ENCODE results near the gene FGFBP3. TPM values are rescaled to one million over a fixed set of nuclear protein-coding genes. Genes with fewer than 3 reads are reported as not detected.

Gene FGFBP3
- total and polyA plus RNA-seq, 2 of the 13 experiments (the other 11 are each of a cell fraction or from before 2014, with no cell fraction given), result 0.50 to 2.0 TPM

GRCh38 chr10:91908337-91909116 is 759 bp downstream of the FGFBP3 start (continued):
- TF ChIP-seq HNRNPL (IDR thresholded peaks at IDR 0.05; ENCODE audit: low read depth, low read length) (0 out of 2 replicates have a peak, but pooled peaks have one; percentile 72), ZNF678 (CRISPR knock-in tag; IDR thresholded peaks at IDR 0.05) (0 out of 2 replicates have a peak, but pooled peaks have one; percentile 60), ZNF790 (CRISPR knock-in tag; IDR thresholded peaks at IDR 0.05; ENCODE audit: borderline replicate concordance) (peak; percentile 73; the same call in 1 of the 2 replicates), KDM4B (CRISPR knock-in tag; IDR thresholded peaks at IDR 0.05) (0 out of 2 replicates have a peak, but pooled peaks have one; percentile 31), TSC22D2 (CRISPR knock-in tag; IDR thresholded peaks at IDR 0.05; ENCODE audit: borderline replicate concordance) (0 out of 2 replicates have a peak, but pooled peaks have one; percentile 52), SP4 (CRISPR knock-in tag; IDR thresholded peaks at IDR 0.05) (peak; percentile 75; the same call in 1 of the 2 replicates), CHD2 (IDR thresholded peaks at IDR 0.05; ENCODE audit: low read depth, low read length) (0 out of 2 replicates have a peak, but pooled peaks have one; percentile 20), ZNF230 (CRISPR knock-in tag; IDR thresholded peaks at IDR 0.05) (0 out of 2 replicates have a peak, but pooled peaks have one; percentile 57), ZNF891 (CRISPR knock-in tag; IDR thresholded peaks at IDR 0.05) (peak; percentile 91; the same call in 1 of the 2 replicates), ZNF143 (CRISPR knock-in tag; IDR thresholded peaks at IDR 0.05) (peak; percentile 41; the same call in 1 of the 2 replicates), PATZ1 (CRISPR knock-in tag; IDR thresholded peaks at IDR 0.05) (0 out of 2 replicates have a peak, but pooled peaks have one; percentile 38), MAF1 (CRISPR knock-in tag; IDR thresholded peaks at IDR 0.05; ENCODE audit: borderline replicate concordance) (0 out of 2 replicates have a peak, but pooled peaks have one; percentile 51), DNMT1 (CRISPR knock-in tag; IDR thresholded peaks at IDR 0.05) (peak; percentile 61; the same call in 1 of the 2 replicates), ARHGAP35 (CRISPR knock-in tag; IDR thresholded peaks at IDR 0.05; ENCODE audit: borderline replicate concordance) (peak; percentile 79; the same call in 1 of the 2 replicates), ZNF317 (CRISPR knock-in tag; IDR thresholded peaks at IDR 0.05) (peak; percentile 79), ZNF253 (CRISPR knock-in tag; IDR thresholded peaks at IDR 0.05; ENCODE audit: borderline replicate concordance) (peak; percentile 78; the same call in 1 of the 2 replicates), MAZ (IDR thresholded peaks at IDR 0.05; ENCODE audit: borderline replicate concordance, low read depth, low read length) (no peak), MAZ (CRISPR knock-in tag; IDR thresholded peaks at IDR 0.05; ENCODE audit: low read depth) (peak; percentile 59; the same call in 1 of the 2 replicates), BATF2 (CRISPR knock-in tag; IDR thresholded peaks at IDR 0.05) (peak; percentile 77; the same call in 1 of the 2 replicates), ZNF766 (CRISPR knock-in tag; IDR thresholded peaks at IDR 0.05; ENCODE audit: borderline replicate concordance) (peak; percentile 80), ZNF251 (CRISPR knock-in tag; IDR thresholded peaks at IDR 0.05) (no peak), HOXA3 (CRISPR knock-in tag; IDR thresholded peaks at IDR 0.05) (peak; percentile 86), ZSCAN31 (CRISPR knock-in tag; IDR thresholded peaks at IDR 0.05; ENCODE audit: low read depth) (peak; percentile 99), ZSCAN9 (CRISPR knock-in tag; IDR thresholded peaks at IDR 0.05; ENCODE audit: borderline replicate concordance) (peak; percentile 78; the same call in 1 of the 2 replicates), SATB2 (CRISPR knock-in tag; IDR thresholded peaks at IDR 0.05) (0 out of 2 replicates have a peak, but pooled peaks have one; percentile 11), ZNF543 (CRISPR knock-in tag; IDR thresholded peaks at IDR 0.05) (peak; percentile 86), YY1 (IDR thresholded peaks at IDR 0.05; ENCODE audit: insufficient read depth, insufficient replicate concordance, low read depth, low read length) (peak; percentile 78), IKZF4 (CRISPR knock-in tag; IDR thresholded peaks at IDR 0.05; ENCODE audit: borderline replicate concordance, low read depth, not compliant biosample characterization) (no peak)

Measured in HepG2 (cell line).